GM21367 (cell line): Measurements from ENCODE around the gene MUC13.

Experiments used
- ATAC-seq: cut with Tn5 transposase; IDR thresholded peaks from one replicate; pipeline ENCODE4 v1.9.1; 2021; ENCODE audit not compliant: unreplicated experiment

Gene MUC13

GRCh38 chr3:124879337-124879680 is 55.2 kb downstream of the MUC13 start:
- no peak for ATAC-seq

- no peak for ATAC-seq
Measured at GRCh38 chr3:124878561-124879336, 55.8 kb downstream of the MUC13 start.

- no peak for ATAC-seq
Measured at GRCh38 chr3:124877674-124878073, 56.9 kb downstream of the MUC13 start.

- no peak for ATAC-seq
Measured at GRCh38 chr3:124876401-124876878, 58.1 kb downstream of the MUC13 start.

GRCh38 chr3:124873226-124873625 is 61.3 kb downstream of the MUC13 start:
- ATAC-seq = no peak

GRCh38 chr3:124867511-124867910 is 67.0 kb downstream of the MUC13 start:
- no peak for ATAC-seq

- ATAC-seq = no peak
Measured at GRCh38 chr3:124862006-124862405, 72.5 kb downstream of the MUC13 start.

GRCh38 chr3:124861041-124861440 is 73.5 kb downstream of the MUC13 start:
- ATAC-seq = no peak

- ATAC-seq = no peak
Measured at GRCh38 chr3:124860599-124860998, 74.0 kb downstream of the MUC13 start.

GRCh38 chr3:124859025-124859424 is 75.5 kb downstream of the MUC13 start:
- ATAC-seq = no peak

GRCh38 chr3:124858275-124858674 is 76.3 kb downstream of the MUC13 start:
- no peak for ATAC-seq

- no peak for ATAC-seq
Measured at GRCh38 chr3:124856677-124857076, 77.9 kb downstream of the MUC13 start.
